Neural cell (in vitro differentiated cells): ENCODE measurements around the gene FBXL17. TPM values are rescaled to one million over a fixed set of nuclear protein-coding genes. Genes with fewer than 3 reads are reported as not detected.

Source experiments
- H2AFZ ChIP-seq: fragments of 200-600, 300-800 bp; sonication (generic), shearing (Covaris generic); 2 replicates; pipeline ENCODE4 v1.6.0; 2014; ENCODE audit warnings: low read depth, mild to moderate bottlenecking, antibody characterized with exemption, low read length, moderate library complexity
- H3F3A ChIP-seq: fragments of 200-600 bp; shearing (Covaris generic); 2 replicates; pipeline ENCODE4 v1.6.1; 2016; ENCODE audit warnings: mild to moderate bottlenecking, moderate library complexity, mixed read lengths, antibody characterized with exemption, low read length; ENCODE audit not compliant: insufficient read depth, poor library complexity, severe bottlenecking
- H3K27ac ChIP-seq: fragments of 200-600, 300-800 bp; sonication (generic), shearing (Covaris generic); 2 replicates; pipeline ENCODE4 v1.5.1; 2014; ENCODE audit warnings: mild to moderate bottlenecking, low read length, moderate library complexity
- H3K27me3 ChIP-seq: fragments of 300-800, 200-600 bp; sonication (generic), shearing (Covaris generic); 2 replicates; pipeline ENCODE4 v1.6.0; 2014; ENCODE audit warnings: mild to moderate bottlenecking, low read depth, low read length, moderate library complexity; ENCODE audit not compliant: insufficient read depth
- H3K36me3 ChIP-seq: fragments of 300-800, 200-600 bp; sonication (generic), shearing (Covaris generic); 2 replicates; pipeline ENCODE4 v1.5.1; 2014; ENCODE audit warnings: mild to moderate bottlenecking, antibody characterized with exemption, low read length, moderate library complexity; ENCODE audit not compliant: insufficient read depth
- H3K4me2 ChIP-seq: fragments of 300-800, 200-600 bp; sonication (generic), shearing (Covaris generic); 2 replicates; pipeline ENCODE4 v1.6.0; 2014; ENCODE audit warnings: mild to moderate bottlenecking, low read length
- H3K4me3 ChIP-seq: fragments of 300-800, 200-600 bp; sonication (generic), shearing (Covaris generic); 2 replicates; pipeline ENCODE4 v1.5.1; 2014; ENCODE audit warnings: mild to moderate bottlenecking, low read length, moderate library complexity
- H3K79me2 ChIP-seq: fragments of 200-600 bp; shearing (Covaris generic); replicated peaks from 2 replicates; pipeline ENCODE4 v1.6.0; 2014; ENCODE audit warnings: mild to moderate bottlenecking, low read length, moderate library complexity; ENCODE audit not compliant: insufficient read depth
- H3K9ac ChIP-seq: fragments of 300-800, 200-600 bp; sonication (generic), shearing (Covaris generic); 2 replicates; pipeline ENCODE4 v1.6.1; 2016; ENCODE audit warnings: mild to moderate bottlenecking, low read length, mixed read lengths
- H3K9me2 ChIP-seq: fragments of 200-600 bp; shearing (Covaris generic); 2 replicates; pipeline ENCODE4 v1.6.1; 2016; ENCODE audit warnings: mild to moderate bottlenecking, low read length, mixed read lengths; ENCODE audit not compliant: insufficient read depth
- H3K9me3 ChIP-seq: fragments of 200-600, 300-800 bp; sonication (generic), shearing (Covaris generic); 2 replicates; pipeline ENCODE4 v1.6.1; 2016; ENCODE audit warnings: mild to moderate bottlenecking, mixed run types, low read length, moderate library complexity, mixed read lengths
- H4K20me1 ChIP-seq: fragments of 200-600 bp; shearing (Covaris generic); 2 replicates; pipeline ENCODE4 v1.6.1; 2016; ENCODE audit warnings: mild to moderate bottlenecking, mixed run types; ENCODE audit not compliant: insufficient read depth
- EP300 ChIP-seq: fragments of 450-650 bp; conservative IDR thresholded peaks from 2 replicates; pipeline ENCODE4 v1.6.1; 2014; ENCODE audit warnings: antibody characterized with exemption, mild to moderate bottlenecking, moderate library complexity; ENCODE audit not compliant: poor library complexity, severe bottlenecking
- EZH2 ChIP-seq: fragments of 200-600, 300-800 bp; shearing (Covaris generic), sonication (generic); IDR thresholded peaks from 2 replicates; pipeline ENCODE4 v1.6.1; 2014; ENCODE audit warnings: antibody characterized with exemption, low read length, borderline replicate concordance, mild to moderate bottlenecking; ENCODE audit not compliant: insufficient read depth, poor library complexity, severe bottlenecking
- MXI1 ChIP-seq: fragments of 450-650 bp; conservative IDR thresholded peaks from 2 replicates; pipeline ENCODE4 v1.6.1; 2014; ENCODE audit warnings: antibody characterized with exemption, mild to moderate bottlenecking; ENCODE audit not compliant: poor library complexity, severe bottlenecking
- POLR2AphosphoS5 ChIP-seq: IDR thresholded peaks from 2 replicates; pipeline ENCODE4 v1.6.1; 2012
- RAD21 ChIP-seq: fragments of 450-650 bp; conservative IDR thresholded peaks from 2 replicates; pipeline ENCODE4 v1.6.1; 2014; ENCODE audit warnings: antibody characterized with exemption, mild to moderate bottlenecking, moderate library complexity
- REST ChIP-seq: IDR thresholded peaks from 2 replicates; pipeline ENCODE4 v1.6.1; 2012; ENCODE audit warnings: borderline replicate concordance
- SMC3 ChIP-seq: fragments of 450-650 bp; conservative IDR thresholded peaks from 2 replicates; pipeline ENCODE4 v1.6.1; 2014; ENCODE audit warnings: antibody characterized with exemption, mild to moderate bottlenecking, moderate library complexity; ENCODE audit not compliant: poor library complexity
- TAF1 ChIP-seq: IDR thresholded peaks from 2 replicates; pipeline ENCODE4 v1.6.1; 2012; ENCODE audit warnings: low read depth
- polyA plus RNA-seq: library from polyadenylated mRNA; depleted of rRNA; stranded (reverse); fragments of >200 nt; gene quantifications from 2 replicates; pipeline ENCODE4 v1.2.3, GENCODE V29; 2014
- TF ChIP-seq, protein P1 (sequence below): fragments of 450-650 bp; IDR thresholded peaks from 2 replicates; pipeline ENCODE4 v1.5.1; 2014; ENCODE audit warnings: antibody characterized with exemption, mild to moderate bottlenecking, moderate library complexity; ENCODE audit not compliant: poor library complexity, severe bottlenecking

FBXL17 gene
- polyA plus RNA-seq, 1 donor from 2014 or later, result 19.6 TPM

GRCh38 chr5:108266242-108266641, 115.7 kb downstream of the FBXL17 start:
- H3K27me3 ChIP-seq, result no peaks in the 10 kb centered on the region
- H3F3A ChIP-seq, result no peaks in the 10 kb centered on the region
- TF ChIP-seq RAD21 (no peak), TAF1 (no peak), SMC3 (no peak), EP300 (no peak), REST (no peak), MXI1 (no peak), EZH2 (no peak), POLR2AphosphoS5 (no peak)
- TF ChIP-seq, protein P1, sequence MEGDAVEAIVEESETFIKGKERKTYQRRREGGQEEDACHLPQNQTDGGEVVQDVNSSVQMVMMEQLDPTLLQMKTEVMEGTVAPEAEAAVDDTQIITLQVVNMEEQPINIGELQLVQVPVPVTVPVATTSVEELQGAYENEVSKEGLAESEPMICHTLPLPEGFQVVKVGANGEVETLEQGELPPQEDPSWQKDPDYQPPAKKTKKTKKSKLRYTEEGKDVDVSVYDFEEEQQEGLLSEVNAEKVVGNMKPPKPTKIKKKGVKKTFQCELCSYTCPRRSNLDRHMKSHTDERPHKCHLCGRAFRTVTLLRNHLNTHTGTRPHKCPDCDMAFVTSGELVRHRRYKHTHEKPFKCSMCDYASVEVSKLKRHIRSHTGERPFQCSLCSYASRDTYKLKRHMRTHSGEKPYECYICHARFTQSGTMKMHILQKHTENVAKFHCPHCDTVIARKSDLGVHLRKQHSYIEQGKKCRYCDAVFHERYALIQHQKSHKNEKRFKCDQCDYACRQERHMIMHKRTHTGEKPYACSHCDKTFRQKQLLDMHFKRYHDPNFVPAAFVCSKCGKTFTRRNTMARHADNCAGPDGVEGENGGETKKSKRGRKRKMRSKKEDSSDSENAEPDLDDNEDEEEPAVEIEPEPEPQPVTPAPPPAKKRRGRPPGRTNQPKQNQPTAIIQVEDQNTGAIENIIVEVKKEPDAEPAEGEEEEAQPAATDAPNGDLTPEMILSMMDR, result no peak
- H2AFZ ChIP-seq, result no peak overlapping the region
- no peak overlapping the region for H3K27ac ChIP-seq
- H3K79me2 ChIP-seq, result no peaks in the 10 kb centered on the region
- H3K4me3 ChIP-seq, result no peak overlapping the region
- no peaks in the 10 kb centered on the region for H3K9me3 ChIP-seq
- H3K36me3 ChIP-seq, result no peaks in the 10 kb centered on the region
- H3K9me2 ChIP-seq, result no peaks in the 10 kb centered on the region
- H4K20me1 ChIP-seq, result no peaks in the 10 kb centered on the region
- no peak overlapping the region for H3K4me2 ChIP-seq
- H3K9ac ChIP-seq, result no peak overlapping the region

- TF ChIP-seq RAD21 (no peak), TAF1 (no peak), EP300 (no peak)
- TF ChIP-seq, protein P1, result no peak
- no peaks in the 10 kb centered on the region for H3K9me2 ChIP-seq
- no peak overlapping the region for H3K27ac ChIP-seq
- H3K36me3 ChIP-seq, result no peaks in the 10 kb centered on the region
- H3K27me3 ChIP-seq, result no peaks in the 10 kb centered on the region
- H3F3A ChIP-seq, result no peaks in the 10 kb centered on the region
- H3K4me3 ChIP-seq, result no peak overlapping the region
- H2AFZ ChIP-seq, result no peak overlapping the region
- H3K9ac ChIP-seq, result no peak overlapping the region
- no peaks in the 10 kb centered on the region for H3K79me2 ChIP-seq
- no peak overlapping the region for H3K4me2 ChIP-seq
- no peaks in the 10 kb centered on the region for H3K9me3 ChIP-seq
- no peaks in the 10 kb centered on the region for H4K20me1 ChIP-seq
These were observed 117.4 kb downstream of the FBXL17 start for GRCh38 chr5:108264533-108264932.
